Glomerular endothelial cell (primary cell): ENCODE data around the gene EVI2A. TPM values are rescaled to one million over a fixed set of nuclear protein-coding genes. Genes with fewer than 3 reads are reported as not detected.

Source experiments
- DNase-seq: peaks from one replicate; pipeline ENCODE4 v3.0.0-alpha.2; 2011; ENCODE audit warnings: low read depth, low spot score; ENCODE audit errors: extremely low read depth
- total RNA-seq: library from RNA; depleted of rRNA; stranded (reverse); fragments of >200 nt; gene quantifications from 2 replicates; pipeline ENCODE4 v1.2.3, GENCODE V29; 2015

EVI2A gene
- total RNA-seq, 1 donor from 2014 or later: 0.53 TPM

DNA sequence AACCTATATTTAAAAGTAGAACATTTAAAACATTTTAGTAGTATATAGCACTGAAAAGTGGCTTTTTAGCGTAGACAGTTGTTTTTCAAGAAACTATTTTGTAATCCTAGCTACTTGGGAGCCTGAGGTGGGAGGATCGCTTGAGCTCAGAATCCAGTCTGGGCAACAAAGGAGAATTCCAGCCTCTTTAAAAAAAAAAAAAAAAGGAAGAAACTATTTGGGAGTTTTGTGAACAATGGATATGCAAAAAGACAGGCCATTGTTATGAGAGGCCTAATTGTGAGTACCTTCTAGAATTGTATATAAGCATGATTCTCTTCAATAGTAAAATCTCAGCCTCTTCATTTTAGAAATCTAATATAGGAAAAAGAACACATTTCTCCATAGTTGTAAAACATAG lies 42.0 kb downstream of the EVI2A start:
- DNase-seq: no peak

DNA sequence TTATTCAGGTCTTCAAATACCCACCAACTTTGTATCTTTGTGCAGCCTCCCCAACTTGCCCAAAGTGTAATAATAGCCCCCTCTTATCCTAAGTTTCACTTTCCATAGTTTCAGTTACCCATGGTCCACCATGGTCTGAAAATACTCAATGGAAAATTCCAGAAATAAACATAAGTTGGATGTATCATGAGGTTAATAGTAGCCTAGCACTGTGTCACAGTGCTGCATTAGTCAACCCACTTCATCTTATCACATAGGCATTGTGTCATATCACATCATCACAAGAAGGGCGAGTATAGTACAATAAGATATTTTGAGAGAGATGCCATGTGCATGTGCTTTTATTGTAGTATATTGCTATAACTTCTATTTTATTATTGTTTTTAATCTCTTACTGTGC lies 46.3 kb downstream of the EVI2A start:
- DNase-seq: no peak

DNA sequence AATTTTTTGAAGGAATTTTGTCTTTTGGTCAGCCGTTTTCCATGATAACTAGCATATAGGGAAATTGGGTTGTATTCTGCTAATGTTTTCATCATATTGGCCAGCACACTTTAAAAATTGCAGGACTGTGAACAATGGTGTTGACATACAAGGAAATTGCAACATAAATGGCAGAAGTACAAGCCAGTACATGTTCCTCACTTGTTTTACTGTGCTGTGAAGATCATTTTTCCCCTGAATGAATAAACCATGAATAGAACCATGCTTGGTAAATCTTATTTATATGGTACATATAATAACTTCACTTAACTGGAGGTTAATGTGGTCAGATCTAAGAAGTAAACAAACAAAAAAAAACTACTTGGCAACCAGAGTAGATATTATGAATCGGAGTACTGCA lies 47.2 kb downstream of the EVI2A start:
- DNase-seq: no peak

DNA sequence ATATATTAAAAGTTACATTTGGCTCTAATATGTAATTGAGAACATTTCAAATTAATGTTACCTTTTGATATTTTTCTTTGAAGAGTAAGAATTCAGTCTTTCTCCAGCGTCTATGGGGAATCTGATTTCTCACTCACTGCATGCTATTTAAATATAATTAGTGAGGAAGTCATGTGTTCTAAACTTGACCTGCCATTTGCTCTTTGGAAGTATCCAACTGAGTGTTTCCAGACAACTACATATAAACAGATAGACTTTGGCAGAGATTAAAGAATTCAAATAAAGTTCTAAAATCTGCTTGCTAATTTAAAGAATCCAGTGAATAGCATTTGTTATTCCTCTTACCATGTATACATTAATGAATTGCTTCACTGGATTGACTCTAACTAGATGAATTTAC lies 47.9 kb downstream of the EVI2A start:
- DNase-seq: no peak

DNA sequence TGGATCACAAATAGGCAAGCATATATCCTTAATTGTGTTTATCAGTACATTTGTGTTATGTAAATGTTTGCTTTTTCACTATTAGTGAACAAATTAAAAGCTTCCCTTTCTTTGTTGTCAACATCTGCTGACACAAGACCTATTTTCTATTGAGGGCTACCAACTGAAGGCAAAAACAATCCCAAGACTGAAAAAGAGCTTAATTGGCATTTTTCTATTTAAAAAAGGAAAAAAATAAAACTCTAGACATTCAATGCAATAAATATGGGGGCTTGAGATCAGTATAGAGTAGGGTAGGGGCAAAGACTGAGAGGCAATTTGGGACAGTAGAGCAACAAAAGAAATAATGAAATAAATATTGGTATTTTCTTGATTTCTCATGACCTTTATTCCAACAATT lies 48.6 kb downstream of the EVI2A start:
- no peak for DNase-seq

DNA sequence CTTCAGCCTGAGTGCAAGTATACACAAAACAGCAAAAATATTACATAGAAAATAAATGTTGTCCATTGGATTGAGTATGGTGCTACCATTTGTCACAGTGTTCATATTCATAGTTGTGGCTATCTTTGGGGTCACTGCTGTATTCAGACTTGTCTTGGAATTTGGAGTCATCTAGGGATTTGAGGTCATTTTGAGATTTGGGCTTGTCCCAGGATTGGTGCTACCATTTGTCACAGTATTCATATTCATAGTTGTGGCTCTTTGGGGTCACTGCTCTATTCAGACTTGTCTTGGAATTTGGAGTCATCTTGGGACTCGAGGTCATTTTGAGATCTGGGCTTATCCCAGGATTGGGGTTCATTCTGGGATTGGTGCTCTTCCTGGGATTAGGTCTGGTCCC lies 49.2 kb downstream of the EVI2A start:
- DNase-seq: no peak

DNA sequence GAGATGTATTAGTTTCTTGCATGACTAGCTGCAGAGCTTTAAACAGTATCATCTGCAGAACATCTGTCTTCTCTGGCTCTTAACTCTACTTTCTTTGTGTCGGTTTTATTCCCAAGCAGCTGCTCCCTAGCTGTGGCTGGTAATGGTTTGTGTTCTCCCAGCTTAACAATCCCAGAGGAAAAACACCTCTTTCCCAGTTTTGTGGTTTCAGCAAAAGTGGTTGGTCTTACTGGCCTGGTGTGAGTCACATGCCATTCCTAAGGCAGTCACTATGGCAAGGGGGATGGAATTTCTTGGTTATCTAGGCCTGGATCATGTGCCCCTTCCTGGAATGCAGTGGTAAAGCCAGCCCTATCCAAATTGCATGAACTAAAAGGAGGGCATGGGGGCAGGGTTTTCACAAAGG lies 51.8 kb downstream of the EVI2A start:
- peak; percentile 64 for DNase-seq

DNA sequence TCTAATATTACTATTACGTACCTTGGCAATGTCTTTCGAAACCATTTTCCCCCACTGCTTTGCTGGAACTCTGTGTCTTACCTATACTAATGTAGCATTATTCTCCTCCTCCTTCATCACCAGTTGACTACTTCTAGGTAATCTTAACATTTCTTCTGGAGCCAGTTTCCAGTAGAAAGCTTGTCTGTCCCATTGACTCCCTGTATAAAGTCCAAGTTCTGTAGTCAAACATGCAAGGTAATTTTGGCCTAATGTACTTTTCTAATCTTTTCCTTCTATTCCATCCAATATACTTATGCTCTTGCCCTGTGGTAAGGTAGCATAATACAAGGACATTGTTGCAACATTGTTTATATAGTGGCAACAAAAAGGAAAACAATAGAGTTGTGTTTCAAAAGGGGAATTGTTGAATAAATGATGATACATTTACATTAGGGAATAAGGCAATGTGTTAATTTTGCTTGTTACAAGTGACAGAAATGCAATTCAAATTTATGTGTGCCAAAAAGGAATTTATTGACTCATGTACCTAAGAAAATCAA lies 52.3 kb downstream of the EVI2A start:
- DNase-seq: no peak

Other genes starting within 250 kb of the EVI2A start
- gene NF1, start 226.6 kb downstream of the EVI2A start, total RNA-seq: 28.3 and 48.1 TPM in 2 replicates
- 2.4 TPM in 1 of 2 replicates, not detected in the other for gene OMG, start 24.4 kb downstream of the EVI2A start, total RNA-seq
- 1.2 and 1.6 TPM in 2 replicates for gene EVI2B, start 7.6 kb downstream of the EVI2A start, total RNA-seq
- 1.2 TPM in 1 of 2 replicates, not detected in the other for gene RAB11FIP4, start 70.1 kb upstream of the EVI2A start, total RNA-seq